Measurements from ENCODE around the gene RAP1GAP2. TPM values are rescaled to one million over a fixed set of nuclear protein-coding genes. Genes with fewer than 3 reads are reported as not detected.
A peak's percentile ranks its signal among the peaks of the same experiment; 100 is the strongest.
"Not testable (repeated sequence)": the region's sequence is repeated elsewhere in the genome, so short reads cannot be mapped to it uniquely, and the experiment has no call there.

Gene RAP1GAP2
- total RNA-seq, 1 experiment from 2014 or later = 2.0 TPM

DNA sequence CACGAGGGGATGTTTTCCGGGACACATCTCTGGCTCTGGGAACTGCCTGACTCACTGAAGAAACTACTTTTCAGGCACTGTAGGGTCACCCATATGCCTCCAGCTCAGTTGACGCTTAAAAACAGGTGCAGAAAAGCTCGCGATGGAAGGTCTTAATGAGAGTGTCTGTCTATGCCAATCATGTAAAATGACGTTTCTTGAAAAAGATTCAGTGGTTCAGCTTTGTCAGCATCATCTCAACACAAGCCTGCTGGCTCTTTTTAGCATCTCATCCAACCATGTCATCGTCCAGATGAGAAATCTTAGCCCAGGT is 239.7 kb downstream of the RAP1GAP2 start:
- in situ Hi-C loops (cut with HindIII; ENCODE audit: low pct_unique_long_range_greater_than_20kb, low sequenced_read_pairs) = no loop called here
- DNase-seq (ENCODE audit: low read depth, low spot score) = no peak

DNA sequence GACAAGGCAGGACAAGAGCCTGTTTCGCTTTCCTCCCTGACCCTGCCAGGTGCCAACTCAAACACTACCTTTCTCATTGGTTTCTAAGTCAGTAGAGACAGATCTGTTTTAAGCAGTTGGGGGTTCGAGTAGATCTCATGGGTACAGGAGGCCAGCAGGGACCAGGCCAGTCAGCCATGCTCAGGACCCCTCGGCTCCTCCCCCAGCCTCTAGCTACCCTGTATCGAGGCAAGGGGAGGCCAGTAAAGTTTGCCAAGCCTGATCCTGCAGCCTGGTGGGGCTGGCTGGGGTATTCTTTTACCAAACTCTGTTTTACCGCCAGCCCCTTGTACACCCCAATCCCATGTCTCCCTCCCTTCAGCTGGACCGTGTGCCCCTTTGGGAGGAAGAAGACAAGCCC is 240.6 kb downstream of the RAP1GAP2 start:
- DNase-seq (ENCODE audit: low read depth, low spot score) = no peak
- in situ Hi-C loops (cut with HindIII; ENCODE audit: low pct_unique_long_range_greater_than_20kb, low sequenced_read_pairs) = no loop called here

DNA sequence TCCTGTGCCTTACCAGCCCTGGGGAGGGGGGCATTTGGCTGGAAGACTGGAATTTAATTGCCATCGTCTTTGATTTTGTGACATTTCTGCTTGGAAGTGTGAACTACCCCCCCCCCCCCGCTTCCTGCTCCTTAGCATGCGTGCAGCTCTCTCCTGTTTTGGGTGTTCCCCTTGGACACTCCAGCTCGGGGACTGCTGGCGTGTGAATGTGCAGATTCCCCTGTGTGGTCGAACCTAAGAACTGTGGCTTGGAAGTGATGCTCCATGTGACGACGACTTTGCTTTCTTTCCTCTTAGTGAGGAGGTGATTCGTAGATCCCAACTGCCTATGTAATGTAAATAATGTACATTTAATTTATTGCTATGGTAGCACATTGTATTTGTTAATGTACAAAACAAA is 241.0 kb downstream of the RAP1GAP2 start:
- in situ Hi-C loops (cut with HindIII; ENCODE audit: low pct_unique_long_range_greater_than_20kb, low sequenced_read_pairs) = no loop called here
- no peak for DNase-seq (ENCODE audit: low read depth, low spot score)

- in situ Hi-C loops (cut with HindIII; ENCODE audit: low pct_unique_long_range_greater_than_20kb, low sequenced_read_pairs) = no loop called here
Measured at GRCh38 chr17:3038941-3039340, 242.7 kb downstream of the RAP1GAP2 start.

GRCh38 chr17:3039736-3040135 is 243.5 kb downstream of the RAP1GAP2 start:
- in situ Hi-C loops (cut with HindIII; ENCODE audit: low pct_unique_long_range_greater_than_20kb, low sequenced_read_pairs) = no loop called here
- no peak for DNase-seq (ENCODE audit: low read depth, low spot score)

More at GRCh38 chr17:3038941-3039340, 242.7 kb downstream of the RAP1GAP2 start:
- DNase-seq (ENCODE audit: low read depth, low spot score) = no peak

GRCh38 chr17:3040882-3041281 is 244.6 kb downstream of the RAP1GAP2 start:
- no peak for DNase-seq (ENCODE audit: low read depth, low spot score)
- in situ Hi-C loops (cut with HindIII; ENCODE audit: low pct_unique_long_range_greater_than_20kb, low sequenced_read_pairs) = no loop called here

- in situ Hi-C loops (cut with HindIII; ENCODE audit: low pct_unique_long_range_greater_than_20kb, low sequenced_read_pairs) = no loop called here
- peak; percentile 40 for DNase-seq (ENCODE audit: low read depth, low spot score)
Measured at GRCh38 chr17:3043737-3044365, 247.6 kb downstream of the RAP1GAP2 start.

DNA sequence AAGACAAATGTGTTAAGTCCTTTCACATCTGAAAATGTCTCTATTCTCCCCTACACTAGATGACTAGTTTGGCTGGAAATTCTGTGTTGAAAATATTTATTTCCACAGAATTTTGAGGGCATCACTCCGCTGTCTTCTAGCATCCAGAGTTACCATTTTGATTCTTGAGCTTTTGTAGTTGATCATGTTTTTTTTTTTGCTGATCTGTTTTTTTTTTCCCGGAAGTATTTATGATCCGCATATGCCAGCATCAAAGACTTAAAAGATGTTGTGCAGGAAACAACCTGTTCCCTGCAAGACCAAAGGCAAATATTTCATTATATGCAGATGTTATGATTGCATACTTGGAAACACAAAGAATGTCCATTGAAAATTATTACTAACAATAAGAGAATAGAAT is 250.5 kb downstream of the RAP1GAP2 start:
- DNase-seq (ENCODE audit: low read depth, low spot score) = no peak
- in situ Hi-C loops (cut with HindIII; ENCODE audit: low pct_unique_long_range_greater_than_20kb, low sequenced_read_pairs) = no loop called here

GRCh38 chr17:3048727-3049471 is 252.7 kb downstream of the RAP1GAP2 start:
- peak; percentile 98 for DNase-seq (ENCODE audit: low read depth, low spot score)
- in situ Hi-C loops (cut with HindIII; ENCODE audit: low pct_unique_long_range_greater_than_20kb, low sequenced_read_pairs) = no loop called here

- DNase-seq (ENCODE audit: low read depth, low spot score) = no peak
- in situ Hi-C loops (cut with HindIII; ENCODE audit: low pct_unique_long_range_greater_than_20kb, low sequenced_read_pairs) = no loop called here
Measured at GRCh38 chr17:3049705-3050295, 253.6 kb downstream of the RAP1GAP2 start.

DNA sequence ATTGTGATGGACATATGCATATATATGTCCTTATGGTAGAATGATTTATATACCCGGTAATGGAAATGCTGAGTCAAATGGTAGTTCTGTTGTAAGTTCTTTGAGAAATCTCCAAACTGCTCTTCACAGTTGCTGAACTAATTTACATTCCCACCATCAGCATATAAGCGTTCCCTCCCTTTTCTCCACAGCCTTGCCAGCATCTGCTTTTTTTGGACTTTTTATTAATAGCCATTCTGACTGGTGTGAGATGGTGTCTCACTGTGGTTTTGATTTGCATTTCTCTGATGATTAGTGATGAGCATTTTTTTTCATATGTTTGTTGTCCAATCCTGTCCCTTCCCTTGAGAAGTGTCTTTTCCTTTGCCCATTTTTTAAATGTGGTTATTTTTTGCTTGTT is 258.6 kb downstream of the RAP1GAP2 start:
- in situ Hi-C loops (cut with HindIII; ENCODE audit: low pct_unique_long_range_greater_than_20kb, low sequenced_read_pairs); DNase-seq (ENCODE audit: low read depth, low spot score): not testable (repeated sequence)

GRCh38 chr17:3062824-3063377 is 266.7 kb downstream of the RAP1GAP2 start:
- DNase-seq (ENCODE audit: low read depth, low spot score); in situ Hi-C loops (cut with HindIII; ENCODE audit: low pct_unique_long_range_greater_than_20kb, low sequenced_read_pairs): not testable (repeated sequence)

GRCh38 chr17:3063507-3063906 is 267.3 kb downstream of the RAP1GAP2 start, which contains the start of gene OR1D5:
TSS of gene OR1D5 (minus strand) at chr17:3063607. CDS start at chr17:3063607, 0 bp downstream.
- in situ Hi-C loops (cut with HindIII; ENCODE audit: low pct_unique_long_range_greater_than_20kb, low sequenced_read_pairs); DNase-seq (ENCODE audit: low read depth, low spot score): not testable (repeated sequence)

DNA sequence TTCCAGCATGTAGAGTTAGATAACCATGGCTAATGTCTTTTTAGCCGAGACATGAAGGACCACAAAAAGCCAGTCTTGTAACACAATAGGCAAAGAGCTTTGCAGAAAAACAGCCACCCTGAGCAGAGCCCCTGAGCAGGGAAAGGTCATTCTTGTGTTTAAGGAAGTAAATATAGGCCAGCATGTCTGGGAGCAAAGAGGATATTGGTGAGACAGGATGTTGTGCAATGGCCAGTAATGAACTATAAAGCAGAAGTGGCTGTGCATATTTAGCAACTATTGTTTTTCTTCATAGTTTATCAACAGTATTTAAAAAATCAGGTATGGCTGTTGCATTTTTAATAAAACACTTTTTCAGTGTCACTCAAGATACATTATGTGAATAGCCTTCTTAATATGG is 269.0 kb downstream of the RAP1GAP2 start:
- DNase-seq (ENCODE audit: low read depth, low spot score); in situ Hi-C loops (cut with HindIII; ENCODE audit: low pct_unique_long_range_greater_than_20kb, low sequenced_read_pairs): not testable (repeated sequence)

- in situ Hi-C loops (cut with HindIII; ENCODE audit: low pct_unique_long_range_greater_than_20kb, low sequenced_read_pairs) = not testable (repeated sequence)
Measured at GRCh38 chr17:3073850-3074249, 277.6 kb downstream of the RAP1GAP2 start.

More at GRCh38 chr17:3073850-3074249, 277.6 kb downstream of the RAP1GAP2 start:
- not testable (repeated sequence) for DNase-seq (ENCODE audit: low read depth, low spot score)

Data from SK-MEL-5 (cell line).